SK-N-MC (cell line): ENCODE data around the gene ZNF341.

Source experiments
- EZH2 ChIP-seq: fragments of 200-600 bp; sonication (generic); IDR thresholded peaks from one replicate; pipeline ENCODE4 v1.6.1; 2017; ENCODE audit warnings: antibody characterized with exemption
- POLR2AphosphoS5 ChIP-seq: IDR thresholded peaks from 2 replicates; pipeline ENCODE4 v1.6.1; 2012; ENCODE audit warnings: mild to moderate bottlenecking, low read depth, low read length, borderline replicate concordance

DNA sequence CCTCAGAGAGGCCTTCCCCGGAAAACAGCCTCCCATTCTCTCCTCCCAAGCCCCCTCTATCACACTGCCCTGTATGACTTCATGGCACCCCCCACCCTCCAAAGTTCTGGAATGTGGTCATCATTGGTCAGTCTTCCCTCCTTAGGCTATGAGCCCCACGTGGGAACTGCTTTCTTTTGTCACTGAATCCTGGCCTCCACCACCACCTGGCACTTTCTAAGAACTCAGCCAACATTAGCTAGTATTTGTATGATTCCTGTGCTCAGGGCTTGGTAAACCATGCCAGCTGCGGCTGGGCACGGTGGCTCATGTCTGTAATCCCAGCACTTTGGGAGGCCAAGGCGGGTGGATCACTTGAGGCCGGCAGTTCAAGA is 37.2 kb upstream of the ZNF341 start:
- TF ChIP-seq POLR2AphosphoS5 (no peak), EZH2 (no peak)
